Middle frontal gyrus (tissue), 1 donor: ENCODE results near the gene CHST7.

ENCODE experiments used
- DNase-seq: peaks from one replicate; pipeline ENCODE4 v3.0.0-alpha.2; 2015; ENCODE audit warnings: low spot score; ENCODE audit errors: extremely low spot score

The CHST7 gene

GRCh38 chrX:46573892-46574773, 568 bp downstream of the CHST7 start:
- no peak for DNase-seq

GRCh38 chrX:46574774-46575381, 1.3 kb downstream of the CHST7 start:
- DNase-seq, result no peak

- no peak for DNase-seq
These were observed 2.0 kb downstream of the CHST7 start for GRCh38 chrX:46575586-46575985.

GRCh38 chrX:46575991-46576392, 2.4 kb downstream of the CHST7 start:
- no peak for DNase-seq

GRCh38 chrX:46576458-46576857, 2.9 kb downstream of the CHST7 start:
- DNase-seq, result no peak

GRCh38 chrX:46577221-46578005, 3.8 kb downstream of the CHST7 start:
- DNase-seq, result no peak

GRCh38 chrX:46579250-46579649, 5.7 kb downstream of the CHST7 start:
- no peak for DNase-seq

GRCh38 chrX:46580613-46581012, 7.0 kb downstream of the CHST7 start:
- DNase-seq, result no peak

GRCh38 chrX:46582325-46582724, 8.8 kb downstream of the CHST7 start:
- no peak for DNase-seq

- DNase-seq, result no peak
These were observed 9.4 kb downstream of the CHST7 start for GRCh38 chrX:46582966-46583365.

GRCh38 chrX:46584736-46585135, 11.2 kb downstream of the CHST7 start:
- no peak for DNase-seq

GRCh38 chrX:46587158-46587557, 13.6 kb downstream of the CHST7 start:
- no peak for DNase-seq

- DNase-seq, result no peak
These were observed 14.2 kb downstream of the CHST7 start for GRCh38 chrX:46587753-46588171.

- DNase-seq, result no peak
These were observed 14.7 kb downstream of the CHST7 start for GRCh38 chrX:46588263-46588662.

GRCh38 chrX:46589977-46590723, 16.6 kb downstream of the CHST7 start:
- no peak for DNase-seq

GRCh38 chrX:46595084-46595483, 21.5 kb downstream of the CHST7 start:
- no peak for DNase-seq

GRCh38 chrX:46597208-46597607, 23.6 kb downstream of the CHST7 start:
- no peak for DNase-seq

- no peak for DNase-seq
These were observed 24.2 kb downstream of the CHST7 start for GRCh38 chrX:46597771-46598170.

- no peak for DNase-seq
These were observed 25.5 kb downstream of the CHST7 start for GRCh38 chrX:46599051-46599560.

- DNase-seq, result no peak
These were observed 27.7 kb downstream of the CHST7 start for GRCh38 chrX:46601283-46601682.

GRCh38 chrX:46602468-46603102, 29.0 kb downstream of the CHST7 start:
- DNase-seq, result no peak
